HepG2 (cell line): ENCODE data around the gene STX1B. TPM values are rescaled to one million over a fixed set of nuclear protein-coding genes. Genes with fewer than 3 reads are reported as not detected.
A peak's percentile ranks its signal among the peaks of the same experiment; 100 is the strongest.

ENCODE experiments used
- AFF4 ChIP-seq: sonication (generic); formaldehyde crosslinking; IDR thresholded peaks from 2 replicates; pipeline ENCODE4 v1.4.0; 2020; ENCODE audit warnings: missing genetic modification reagents
- BORCS8-MEF2B ChIP-seq: sonication (generic); formaldehyde crosslinking; IDR thresholded peaks from 2 replicates; pipeline ENCODE4 v1.8.0; 2022; ENCODE audit warnings: mild to moderate bottlenecking, missing genetic modification reagents
- HMGXB4 ChIP-seq, 2 experiments: sonication (generic) in 1 of 2; formaldehyde crosslinking in 1 of 2; IDR thresholded peaks; 2 replicates each; pipeline versions ENCODE4 v1.4.0 to v1.6.1; 2018 to 2020; ENCODE audit warnings: missing genetic modification reagents in 2 of 2, borderline replicate concordance in 1 of 2, low read depth in 1 of 2, mild to moderate bottlenecking in 1 of 2, missing biosample characterization in 1 of 2
- PAX8 ChIP-seq: sonication (generic); formaldehyde crosslinking; IDR thresholded peaks from 2 replicates; pipeline ENCODE4 v1.8.0; 2022; ENCODE audit warnings: mild to moderate bottlenecking, missing genetic modification reagents, borderline replicate concordance
- PRDM10 ChIP-seq: sonication (generic); formaldehyde crosslinking; IDR thresholded peaks from 2 replicates; pipeline ENCODE4 v1.4.0; 2020; ENCODE audit warnings: low read depth, missing genetic modification reagents
- PRDM15 ChIP-seq: sonication (generic); formaldehyde crosslinking; IDR thresholded peaks from 2 replicates; pipeline ENCODE4 v1.4.0; 2020; ENCODE audit warnings: missing genetic modification reagents
- SP4 ChIP-seq: sonication (generic); formaldehyde crosslinking; IDR thresholded peaks from 2 replicates; pipeline ENCODE4 v1.8.1; 2023; ENCODE audit warnings: mild to moderate bottlenecking, missing genetic modification reagents
- TARDBP ChIP-seq: sonication (generic); formaldehyde crosslinking; IDR thresholded peaks from 2 replicates; pipeline ENCODE4 v1.8.0; 2022; ENCODE audit warnings: mild to moderate bottlenecking, missing genetic modification reagents
- ZFP62 ChIP-seq: sonication (generic); formaldehyde crosslinking; IDR thresholded peaks from 2 replicates; pipeline ENCODE4 v1.4.0; 2020; ENCODE audit warnings: missing genetic modification reagents
- polyA plus RNA-seq, 8 experiments: library from polyadenylated mRNA; depleted of rRNA in 3 of 8; stranded (reverse) in 7 of 8; unstranded in 1 of 8; fragments of >200 nt; fragmentation: Illumina TruSeq in 4 of 8; extraction: Trizol in 4 of 8; gene quantifications; 2 replicates each; pipeline versions ENCODE4 v1.2.1 to v1.2.3, GENCODE V29; 2011 to 2016; ENCODE audit warnings: low read depth in 4 of 8, missing spikeins in 1 of 8, mixed read lengths in 1 of 8; ENCODE audit not compliant: insufficient read depth in 1 of 8
- total RNA-seq, 5 experiments: library from RNA; depleted of rRNA; stranded (reverse); fragments of >200 nt; fragmentation: Illumina TruSeq; extraction: Trizol; gene quantifications; 2 replicates each; pipeline ENCODE4 v1.2.3, GENCODE V29; 2016; ENCODE audit warnings: low read depth in 1 of 5
- TF ChIP-seq, protein P1 (sequence below): sonication (generic); formaldehyde crosslinking; conservative IDR thresholded peaks from 2 replicates; pipeline ENCODE4 v1.8.0; 2022; ENCODE audit warnings: missing genetic modification reagents

The STX1B gene
- total and polyA plus RNA-seq, 2 of the 13 experiments (the other 11 are each of a cell fraction or from before 2014, with no cell fraction given): 2.1 to 3.0 TPM

GRCh38 chr16:30949650-30950515, 60.6 kb downstream of the STX1B start (continued):
- peak; percentile 95 for TF ChIP-seq AFF4 (CRISPR knock-in tag)
- peak; percentile 83 for TF ChIP-seq SP4
- peak; percentile 86; the same call in 1 of the 2 replicates for TF ChIP-seq PRDM10 (CRISPR knock-in tag)
- peak; percentile 90 for TF ChIP-seq TARDBP (CRISPR knock-in tag)
- TF ChIP-seq ZFP62 (CRISPR knock-in tag): no peak
- no peak for TF ChIP-seq PRDM15 (CRISPR knock-in tag)
- peak; percentile 87 for TF ChIP-seq BORCS8-MEF2B (CRISPR knock-in tag)
- peak; percentile 80 to 98 for TF ChIP-seq HMGXB4 (CRISPR knock-in tag; IDR thresholded peaks at IDR 0.05; ENCODE audit: borderline replicate concordance in 1 of 2, low read depth in 1 of 2)
- TF ChIP-seq, protein P1, sequence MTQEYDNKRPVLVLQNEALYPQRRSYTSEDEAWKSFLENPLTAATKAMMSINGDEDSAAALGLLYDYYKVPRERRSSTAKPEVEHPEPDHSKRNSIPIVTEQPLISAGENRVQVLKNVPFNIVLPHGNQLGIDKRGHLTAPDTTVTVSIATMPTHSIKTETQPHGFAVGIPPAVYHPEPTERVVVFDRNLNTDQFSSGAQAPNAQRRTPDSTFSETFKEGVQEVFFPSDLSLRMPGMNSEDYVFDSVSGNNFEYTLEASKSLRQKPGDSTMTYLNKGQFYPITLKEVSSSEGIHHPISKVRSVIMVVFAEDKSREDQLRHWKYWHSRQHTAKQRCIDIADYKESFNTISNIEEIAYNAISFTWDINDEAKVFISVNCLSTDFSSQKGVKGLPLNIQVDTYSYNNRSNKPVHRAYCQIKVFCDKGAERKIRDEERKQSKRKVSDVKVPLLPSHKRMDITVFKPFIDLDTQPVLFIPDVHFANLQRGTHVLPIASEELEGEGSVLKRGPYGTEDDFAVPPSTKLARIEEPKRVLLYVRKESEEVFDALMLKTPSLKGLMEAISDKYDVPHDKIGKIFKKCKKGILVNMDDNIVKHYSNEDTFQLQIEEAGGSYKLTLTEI (CRISPR knock-in tag): no peak
- TF ChIP-seq PAX8 (CRISPR knock-in tag): peak; percentile 86; the same call in 1 of the 2 replicates
